Measurements from ENCODE around the gene CSF1R. TPM values are rescaled to one million over a fixed set of nuclear protein-coding genes. Genes with fewer than 3 reads are reported as not detected.
"Not testable (repeated sequence)": the region's sequence is repeated elsewhere in the genome, so short reads cannot be mapped to it uniquely, and the experiment has no call there.

The CSF1R gene
- total and polyA plus RNA-seq, 12 donors = 4.8 to 83.9 (median 10.6) TPM

GRCh38 chr5:150034662-150035061 lies 51.7 kb downstream of the CSF1R start:
- intact Hi-C loops (cut with DNase I) = loop anchor here in 3 of 10 donors (10.0 kb wide), 1 partner anchor 180 kb away; no protein-coding TSS in a partner anchor
- no peaks in the 10 kb centered on the region for H3K27me3 ChIP-seq
- peaks cover 0 to 100% (median 63%) of the 10 kb centered on the region in 9 donors for H3K36me3 ChIP-seq
- ATAC-seq (peak in 3 of 8 donors; percentile 13 to 28 (median 22)), DNase-seq (no peak)
- H3K9me3 ChIP-seq = no peaks in the 10 kb centered on the region
- no peak overlapping the region for H3K4me3 ChIP-seq
- no peak overlapping the region for H3K27ac ChIP-seq
- H3K4me1 ChIP-seq = peaks cover 0 to 24% (median 10%) of the 10 kb centered on the region in 9 donors
- no peak for TF ChIP-seq CTCF (IDR thresholded peaks at IDR 0.05)
- 68 to 81% methylated on average over 4 of the region's 4 CpGs for WGBS, 2 donors

- peaks cover 0 to 24% (median 10%) of the 10 kb centered on the region in 9 donors for H3K4me1 ChIP-seq
- intact Hi-C loops (cut with DNase I) = loop anchor here in 3 of 10 donors (10.0 kb wide), 1 partner anchor 181 kb away; no protein-coding TSS in a partner anchor
- 76 to 90% methylated on average over 4 of the region's 4 CpGs for WGBS, 2 donors
- peaks cover 0 to 99% (median 63%) of the 10 kb centered on the region in 9 donors for H3K36me3 ChIP-seq
- no peak for DNase-seq
- H3K27me3 ChIP-seq = no peaks in the 10 kb centered on the region
- ATAC-seq = no peak
- no peak for TF ChIP-seq CTCF (IDR thresholded peaks at IDR 0.05)
- H3K27ac ChIP-seq = no peak overlapping the region
- no peak overlapping the region for H3K4me3 ChIP-seq
- H3K9me3 ChIP-seq = no peaks in the 10 kb centered on the region
These were observed 53.0 kb downstream of the CSF1R start for GRCh38 chr5:150033334-150033733.

GRCh38 chr5:150028047-150028446 lies 58.3 kb downstream of the CSF1R start:
- not testable (repeated sequence) for ATAC-seq, H3K27ac ChIP-seq, H3K4me3 ChIP-seq, H3K27me3 ChIP-seq, DNase-seq, H3K9me3 ChIP-seq
- Histone ChIP-seq H3K4me1 (peaks cover 0 to 30% (median 24%) of the 10 kb centered on the region in 9 donors), H3K36me3 (peaks cover 0 to 98% (median 34%) of the 10 kb centered on the region in 9 donors)
- intact Hi-C loops (cut with DNase I) = loop anchor here in 2 of 10 donors (10.0 kb wide), 2 partner anchors 187 to 327 kb away; partner anchors contain the start of gene TCOF1 (in 1 of the 2)
- WGBS, 2 donors = 75 to 76% methylated on average over 1 of the region's 1 CpG

DNA sequence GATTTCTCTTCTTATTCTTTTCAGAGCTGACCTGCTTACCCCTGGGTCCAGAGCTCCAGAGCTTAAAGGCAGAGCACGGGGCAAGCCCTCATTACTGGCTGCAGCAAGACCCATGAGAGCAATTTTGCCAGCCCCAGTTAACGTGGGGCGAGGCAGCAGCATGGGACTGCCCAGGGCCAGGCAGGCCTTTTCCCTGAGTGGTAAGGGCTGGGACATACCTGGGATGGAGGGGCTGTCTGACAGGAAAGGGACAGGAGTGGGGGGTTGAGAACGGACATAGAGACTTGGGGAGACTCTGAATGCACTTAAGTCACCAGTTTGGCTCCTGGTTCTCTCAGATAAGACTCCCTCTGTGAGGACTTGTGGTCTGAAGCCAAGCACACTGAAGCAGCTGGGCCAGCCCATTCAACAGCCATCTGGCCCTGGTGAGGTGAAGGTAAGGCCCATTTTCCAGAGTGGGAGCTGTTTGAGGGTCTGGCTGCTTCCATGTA lies 59.6 kb downstream of the CSF1R start:
- intact Hi-C loops (cut with DNase I) = loop anchor here in 2 of 10 donors (10.0 kb wide), 2 partner anchors 188 to 328 kb away; partner anchors contain the start of gene TCOF1 (in 1 of the 2)
- H3K4me3 ChIP-seq = no peak overlapping the region
- 82 to 90% methylated on average over 4 of the region's 4 CpGs for WGBS, 2 donors
- no peak for ATAC-seq
- peaks cover 5 to 43% (median 37%) of the 10 kb centered on the region in 9 donors for H3K4me1 ChIP-seq
- TF ChIP-seq CTCF (IDR thresholded peaks at IDR 0.05) = no peak
- no peak for DNase-seq
- H3K27me3 ChIP-seq = no peaks in the 10 kb centered on the region
- H3K9me3 ChIP-seq = no peaks in the 10 kb centered on the region
- peak overlapping the region in 1 of 10 donors; percentile 36 for H3K27ac ChIP-seq
- H3K36me3 ChIP-seq = peaks cover 0 to 97% (median 23%) of the 10 kb centered on the region in 9 donors
